ENCODE measurements around the gene MTX3.

MTX3 gene

GRCh38 chr5:79982136-79982535 is 8.9 kb downstream of the MTX3 start:
- DNase-seq (ENCODE audit: low spot score), result no peak

GRCh38 chr5:79976759-79977515 is 14.1 kb downstream of the MTX3 start:
- DNase-seq (ENCODE audit: low spot score), result no peak

DNA sequence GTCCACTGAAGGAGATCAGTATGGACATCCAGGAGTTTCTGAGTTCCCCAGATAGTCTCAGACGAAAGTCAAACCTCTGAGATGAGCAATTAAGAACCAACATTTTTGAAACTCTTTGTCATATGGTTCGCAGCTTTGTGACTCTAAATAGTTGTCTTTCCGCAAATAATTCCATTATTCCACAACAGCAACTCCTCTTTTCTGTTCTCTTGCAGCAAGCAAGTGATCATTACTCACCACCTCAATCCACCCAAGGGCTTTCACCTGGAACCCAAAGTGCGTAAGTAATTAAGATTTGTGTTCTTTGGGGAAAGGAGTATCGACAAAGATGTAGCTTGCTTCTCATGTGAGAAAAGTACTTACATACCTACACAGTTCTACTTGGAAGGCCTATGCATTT is 15.6 kb downstream of the MTX3 start:
- no peak for DNase-seq (ENCODE audit: low spot score)

DNA sequence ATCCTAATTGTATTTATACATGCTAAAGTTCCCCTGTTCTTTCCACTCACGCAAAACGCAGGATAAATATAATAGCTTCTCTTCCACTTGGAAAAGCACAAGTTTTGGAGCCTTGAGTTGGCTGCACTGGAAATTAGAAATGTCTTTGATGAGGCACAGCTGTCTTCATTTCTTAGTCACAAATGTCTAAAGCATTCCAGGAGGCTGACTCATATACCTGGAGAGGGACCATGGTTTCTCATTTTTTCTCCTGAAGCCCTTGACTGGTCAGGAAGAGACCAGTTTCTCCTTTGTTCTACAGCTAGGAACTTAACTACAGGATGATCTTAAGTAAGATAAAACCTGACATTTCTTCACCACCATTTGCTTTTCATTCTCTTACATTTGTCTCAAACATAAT is 16.2 kb downstream of the MTX3 start:
- no peak for DNase-seq (ENCODE audit: low spot score)

GRCh38 chr5:79973996-79974395 is 17.1 kb downstream of the MTX3 start:
- no peak for DNase-seq (ENCODE audit: low spot score)

DNA sequence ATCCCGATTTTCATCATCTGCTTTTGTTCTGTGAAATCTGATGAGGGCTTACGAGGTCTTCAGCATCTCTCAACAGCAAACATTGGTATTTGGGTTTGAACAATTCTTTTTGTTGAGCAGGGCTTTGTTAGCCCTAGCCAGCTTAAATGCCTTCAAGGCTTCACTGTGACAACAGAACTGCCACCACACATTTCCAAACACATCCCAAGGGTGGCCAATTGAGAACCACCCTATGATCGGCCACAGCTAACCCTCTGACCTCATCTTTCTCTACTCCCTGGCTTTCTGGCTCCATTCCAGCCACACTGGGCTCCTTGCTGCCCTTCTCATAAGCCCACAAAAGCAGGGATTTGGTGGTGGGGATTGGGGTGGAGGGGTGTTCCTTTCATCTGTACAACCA is 17.6 kb downstream of the MTX3 start:
- DNase-seq (ENCODE audit: low spot score), result no peak

GRCh38 chr5:79971156-79971555 is 19.9 kb downstream of the MTX3 start:
- no peak for DNase-seq (ENCODE audit: low spot score)

DNA sequence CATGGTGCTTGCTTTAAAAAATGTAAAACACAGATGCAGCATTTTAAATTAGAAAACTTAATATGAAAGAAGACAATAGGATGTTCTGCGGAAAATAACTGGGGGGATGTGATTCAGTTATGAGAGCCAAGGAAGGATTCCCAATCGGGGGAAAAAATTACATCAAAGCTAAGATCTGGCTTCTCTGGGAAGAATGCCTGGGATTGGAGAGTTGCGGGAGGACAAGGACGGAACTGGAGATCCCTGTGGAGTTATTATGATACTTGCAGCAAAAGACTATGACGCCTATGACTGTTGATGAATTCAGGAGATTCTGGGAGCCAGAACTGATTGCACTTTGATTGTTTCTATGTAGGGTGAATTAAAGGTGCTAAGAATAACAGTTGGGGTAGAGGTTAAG is 24.6 kb downstream of the MTX3 start:
- DNase-seq (ENCODE audit: low spot score), result no peak

- no peak for DNase-seq (ENCODE audit: low spot score)
These were observed 26.9 kb downstream of the MTX3 start for GRCh38 chr5:79964136-79964535.

DNA sequence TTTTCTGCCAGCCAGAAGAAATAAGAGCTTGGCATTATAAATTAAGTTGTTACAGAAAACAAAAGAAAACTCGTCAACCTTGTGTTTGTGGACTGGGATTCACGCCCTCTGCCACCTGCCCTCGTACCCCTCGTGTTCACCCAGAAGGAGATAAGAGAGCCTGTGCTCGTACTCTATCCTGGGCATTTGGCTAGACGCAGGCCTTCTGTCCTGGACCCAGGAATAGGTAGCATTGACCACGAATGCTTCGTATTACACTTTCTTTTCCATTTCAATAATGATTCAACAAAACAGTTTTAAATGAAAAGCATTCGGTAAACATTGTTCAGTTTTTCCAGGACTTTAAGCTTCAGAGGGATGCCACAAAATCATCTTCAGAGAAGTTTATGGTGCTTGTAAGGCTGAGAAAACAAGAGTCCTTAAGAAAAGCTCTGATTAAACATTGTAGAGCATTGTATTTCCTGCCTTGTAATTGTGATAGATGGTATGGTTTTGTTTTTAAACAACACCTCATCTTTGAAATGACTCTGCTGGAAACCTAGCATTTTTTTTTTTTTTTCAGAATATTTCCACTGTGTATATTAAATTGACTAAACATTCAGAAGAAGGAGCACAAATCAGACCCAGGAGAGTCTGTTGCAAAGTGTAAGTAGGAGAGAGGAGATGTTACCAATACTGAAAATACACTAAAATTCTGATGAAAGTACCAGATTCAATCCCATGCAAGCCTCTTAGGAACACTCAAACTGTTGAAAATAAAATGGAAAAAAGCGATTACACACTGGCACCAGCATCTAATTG is 27.6 kb downstream of the MTX3 start:
- DNase-seq (ENCODE audit: low spot score), result no peak

GRCh38 chr5:79962575-79963222 is 28.4 kb downstream of the MTX3 start:
- DNase-seq (ENCODE audit: low spot score), result no peak

DNA sequence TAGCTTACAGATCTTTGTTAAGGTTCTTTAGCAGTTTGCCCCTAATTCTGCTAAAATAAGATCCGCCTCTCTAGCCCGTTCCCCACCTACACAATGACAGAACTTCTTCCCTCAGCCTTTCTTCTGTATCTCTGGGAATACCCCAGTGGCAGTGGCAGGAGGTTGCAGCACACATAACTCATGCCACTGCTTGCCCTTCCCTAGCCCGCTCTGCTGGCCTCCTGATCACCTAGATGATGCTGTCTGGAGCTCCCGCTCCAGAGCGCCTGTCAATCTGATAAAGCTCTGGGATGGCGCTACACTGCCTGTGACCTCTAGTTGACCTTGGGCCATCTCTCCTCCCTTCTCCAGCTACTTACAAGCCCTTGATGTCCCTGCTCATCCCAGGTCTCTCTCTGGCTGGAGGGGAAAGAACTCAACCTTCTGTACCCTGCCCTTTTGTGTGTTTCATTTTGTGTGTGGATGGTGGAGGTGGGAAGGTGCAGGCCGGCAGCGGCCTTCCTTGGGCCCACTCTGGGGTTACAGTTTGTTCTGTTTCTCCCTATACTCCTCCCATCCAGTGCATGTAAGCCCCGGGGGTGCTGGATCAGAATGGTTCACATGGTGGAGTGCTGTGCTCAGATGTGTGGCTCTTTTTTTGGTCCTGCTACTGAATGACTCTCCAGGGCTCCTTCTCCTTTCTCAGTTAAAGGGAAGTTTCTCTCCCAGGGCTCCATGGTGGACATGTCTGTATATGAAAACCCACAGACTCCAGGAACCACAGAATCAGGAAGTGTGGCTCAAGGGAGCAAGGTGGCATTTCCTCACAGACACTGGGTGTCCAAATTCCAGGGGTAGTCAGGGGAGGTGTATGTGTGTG is 29.1 kb downstream of the MTX3 start:
- no peak for DNase-seq (ENCODE audit: low spot score)

DNA sequence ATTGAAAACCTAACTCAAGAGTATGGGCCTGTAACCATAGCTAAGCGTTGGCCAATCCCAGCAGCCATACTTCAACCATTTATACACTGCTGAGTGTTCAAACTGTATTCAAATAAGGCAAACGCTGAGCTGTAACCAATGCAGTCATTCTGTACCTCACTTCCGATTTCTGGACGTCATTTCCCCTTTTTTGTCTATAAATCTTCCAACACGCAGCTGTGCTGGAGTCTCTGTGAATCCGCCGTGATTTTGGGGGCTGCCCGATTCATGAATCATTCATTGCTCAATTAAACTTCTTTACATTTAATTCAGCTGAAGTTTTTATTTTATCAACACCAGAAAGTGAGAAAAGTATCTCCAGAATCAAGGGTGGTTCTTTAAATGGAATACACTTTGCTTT is 31.7 kb downstream of the MTX3 start:
- no peak for DNase-seq (ENCODE audit: low spot score)

- peak; percentile 45 for DNase-seq (ENCODE audit: low spot score)
These were observed 35.0 kb downstream of the MTX3 start for GRCh38 chr5:79955941-79956670.

DNA sequence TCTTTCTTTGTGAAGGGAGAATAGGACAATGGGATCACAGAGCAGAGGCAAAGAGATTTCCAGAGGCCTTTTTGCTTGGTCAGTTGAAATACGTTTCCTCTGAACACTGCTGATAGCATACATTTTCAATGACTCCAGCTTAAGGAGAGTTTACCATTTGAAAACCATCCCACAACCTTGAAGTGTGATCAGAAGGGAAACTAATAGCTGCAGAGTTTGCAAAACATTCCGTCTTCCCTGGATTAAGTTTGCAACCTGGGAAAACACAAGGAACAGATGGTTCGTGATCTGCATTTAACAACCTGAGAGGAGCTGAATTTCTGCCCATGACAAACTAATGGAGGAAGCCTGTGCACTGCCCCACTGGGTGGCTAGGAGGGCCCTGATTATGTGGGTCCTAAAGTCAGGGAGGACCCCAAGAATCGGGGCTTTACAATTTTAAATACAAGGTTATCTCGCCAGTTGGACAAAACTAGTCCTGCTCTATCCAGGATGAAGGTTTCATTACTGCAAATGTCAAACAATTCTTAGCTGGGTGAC is 35.6 kb downstream of the MTX3 start:
- DNase-seq (ENCODE audit: low spot score), result no peak

GRCh38 chr5:79954620-79955019 is 36.4 kb downstream of the MTX3 start:
- no peak for DNase-seq (ENCODE audit: low spot score)

DNA sequence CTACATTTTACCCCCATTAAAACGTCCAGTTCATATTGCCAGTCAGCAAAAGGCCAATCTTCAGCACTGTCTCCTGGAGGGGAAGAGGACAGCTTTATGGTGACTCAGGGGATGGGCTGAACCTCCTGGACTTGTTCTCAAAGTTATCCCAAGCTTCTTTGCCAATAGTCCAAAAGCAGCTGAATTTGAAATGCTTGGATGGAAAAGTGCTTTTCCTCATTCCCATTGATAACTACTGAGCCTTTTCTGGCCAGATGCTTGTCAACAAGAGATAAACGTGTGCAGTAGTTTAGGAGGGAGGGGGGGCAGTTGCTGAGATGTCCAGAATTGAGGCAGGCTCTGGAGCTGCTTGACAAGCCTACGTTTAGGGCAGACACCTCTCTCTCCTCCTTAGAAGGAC is 43.5 kb downstream of the MTX3 start:
- DNase-seq (ENCODE audit: low spot score), result no peak

DNA sequence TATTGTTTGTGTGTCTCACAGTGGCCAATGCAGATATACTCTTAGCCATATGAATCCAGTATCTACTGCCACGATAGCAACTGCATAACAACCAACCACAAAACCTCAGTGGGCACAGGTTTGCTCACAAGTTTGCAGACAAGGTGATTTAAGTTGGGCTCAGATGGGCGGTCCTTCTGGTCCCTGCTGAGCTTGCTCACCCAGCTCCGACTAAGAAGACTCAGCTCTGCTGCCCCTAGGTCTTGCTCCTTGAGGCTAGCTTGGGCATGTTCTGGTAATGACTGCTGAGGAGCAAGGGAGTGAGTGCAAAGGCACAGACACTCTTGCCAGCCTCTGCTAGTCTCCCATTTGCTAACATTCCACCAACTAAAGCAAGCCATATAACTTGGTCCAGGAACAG is 52.6 kb downstream of the MTX3 start:
- DNase-seq (ENCODE audit: low spot score), result no peak

GRCh38 chr5:79936646-79937216 is 54.3 kb downstream of the MTX3 start:
- DNase-seq (ENCODE audit: low spot score), result no peak

GRCh38 chr5:79936002-79936645 is 54.9 kb downstream of the MTX3 start:
- DNase-seq (ENCODE audit: low spot score), result no peak

Measured in COLO829 (cell line).